ENCODE measurements around the gene RBMS1. TPM values are rescaled to one million over a fixed set of nuclear protein-coding genes. Genes with fewer than 3 reads are reported as not detected.

The RBMS1 gene
- total and polyA plus RNA-seq, 2 experiments from 2014 or later, result 55.5 to 94.8 TPM

DNA sequence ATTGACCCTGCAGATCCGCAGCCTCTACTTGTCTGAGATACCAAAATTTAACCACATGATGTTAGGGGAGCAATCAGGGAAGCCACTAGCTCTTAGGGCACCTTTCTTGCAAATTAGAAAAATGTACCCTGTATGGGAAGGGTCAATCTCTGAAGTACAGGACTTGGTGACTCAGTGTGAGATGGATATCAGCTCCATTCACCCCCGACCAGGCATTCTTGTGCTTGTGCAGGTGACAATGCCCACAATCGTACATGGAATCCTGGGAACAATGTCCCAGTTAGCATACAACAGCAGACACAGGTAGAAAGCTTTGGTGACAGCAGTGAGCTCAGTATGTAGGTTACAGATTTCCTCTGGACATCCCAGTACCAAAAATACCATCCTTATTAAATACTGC lies 155.9 kb downstream of the RBMS1 start (continued):
- TF ChIP-seq, protein P1, sequence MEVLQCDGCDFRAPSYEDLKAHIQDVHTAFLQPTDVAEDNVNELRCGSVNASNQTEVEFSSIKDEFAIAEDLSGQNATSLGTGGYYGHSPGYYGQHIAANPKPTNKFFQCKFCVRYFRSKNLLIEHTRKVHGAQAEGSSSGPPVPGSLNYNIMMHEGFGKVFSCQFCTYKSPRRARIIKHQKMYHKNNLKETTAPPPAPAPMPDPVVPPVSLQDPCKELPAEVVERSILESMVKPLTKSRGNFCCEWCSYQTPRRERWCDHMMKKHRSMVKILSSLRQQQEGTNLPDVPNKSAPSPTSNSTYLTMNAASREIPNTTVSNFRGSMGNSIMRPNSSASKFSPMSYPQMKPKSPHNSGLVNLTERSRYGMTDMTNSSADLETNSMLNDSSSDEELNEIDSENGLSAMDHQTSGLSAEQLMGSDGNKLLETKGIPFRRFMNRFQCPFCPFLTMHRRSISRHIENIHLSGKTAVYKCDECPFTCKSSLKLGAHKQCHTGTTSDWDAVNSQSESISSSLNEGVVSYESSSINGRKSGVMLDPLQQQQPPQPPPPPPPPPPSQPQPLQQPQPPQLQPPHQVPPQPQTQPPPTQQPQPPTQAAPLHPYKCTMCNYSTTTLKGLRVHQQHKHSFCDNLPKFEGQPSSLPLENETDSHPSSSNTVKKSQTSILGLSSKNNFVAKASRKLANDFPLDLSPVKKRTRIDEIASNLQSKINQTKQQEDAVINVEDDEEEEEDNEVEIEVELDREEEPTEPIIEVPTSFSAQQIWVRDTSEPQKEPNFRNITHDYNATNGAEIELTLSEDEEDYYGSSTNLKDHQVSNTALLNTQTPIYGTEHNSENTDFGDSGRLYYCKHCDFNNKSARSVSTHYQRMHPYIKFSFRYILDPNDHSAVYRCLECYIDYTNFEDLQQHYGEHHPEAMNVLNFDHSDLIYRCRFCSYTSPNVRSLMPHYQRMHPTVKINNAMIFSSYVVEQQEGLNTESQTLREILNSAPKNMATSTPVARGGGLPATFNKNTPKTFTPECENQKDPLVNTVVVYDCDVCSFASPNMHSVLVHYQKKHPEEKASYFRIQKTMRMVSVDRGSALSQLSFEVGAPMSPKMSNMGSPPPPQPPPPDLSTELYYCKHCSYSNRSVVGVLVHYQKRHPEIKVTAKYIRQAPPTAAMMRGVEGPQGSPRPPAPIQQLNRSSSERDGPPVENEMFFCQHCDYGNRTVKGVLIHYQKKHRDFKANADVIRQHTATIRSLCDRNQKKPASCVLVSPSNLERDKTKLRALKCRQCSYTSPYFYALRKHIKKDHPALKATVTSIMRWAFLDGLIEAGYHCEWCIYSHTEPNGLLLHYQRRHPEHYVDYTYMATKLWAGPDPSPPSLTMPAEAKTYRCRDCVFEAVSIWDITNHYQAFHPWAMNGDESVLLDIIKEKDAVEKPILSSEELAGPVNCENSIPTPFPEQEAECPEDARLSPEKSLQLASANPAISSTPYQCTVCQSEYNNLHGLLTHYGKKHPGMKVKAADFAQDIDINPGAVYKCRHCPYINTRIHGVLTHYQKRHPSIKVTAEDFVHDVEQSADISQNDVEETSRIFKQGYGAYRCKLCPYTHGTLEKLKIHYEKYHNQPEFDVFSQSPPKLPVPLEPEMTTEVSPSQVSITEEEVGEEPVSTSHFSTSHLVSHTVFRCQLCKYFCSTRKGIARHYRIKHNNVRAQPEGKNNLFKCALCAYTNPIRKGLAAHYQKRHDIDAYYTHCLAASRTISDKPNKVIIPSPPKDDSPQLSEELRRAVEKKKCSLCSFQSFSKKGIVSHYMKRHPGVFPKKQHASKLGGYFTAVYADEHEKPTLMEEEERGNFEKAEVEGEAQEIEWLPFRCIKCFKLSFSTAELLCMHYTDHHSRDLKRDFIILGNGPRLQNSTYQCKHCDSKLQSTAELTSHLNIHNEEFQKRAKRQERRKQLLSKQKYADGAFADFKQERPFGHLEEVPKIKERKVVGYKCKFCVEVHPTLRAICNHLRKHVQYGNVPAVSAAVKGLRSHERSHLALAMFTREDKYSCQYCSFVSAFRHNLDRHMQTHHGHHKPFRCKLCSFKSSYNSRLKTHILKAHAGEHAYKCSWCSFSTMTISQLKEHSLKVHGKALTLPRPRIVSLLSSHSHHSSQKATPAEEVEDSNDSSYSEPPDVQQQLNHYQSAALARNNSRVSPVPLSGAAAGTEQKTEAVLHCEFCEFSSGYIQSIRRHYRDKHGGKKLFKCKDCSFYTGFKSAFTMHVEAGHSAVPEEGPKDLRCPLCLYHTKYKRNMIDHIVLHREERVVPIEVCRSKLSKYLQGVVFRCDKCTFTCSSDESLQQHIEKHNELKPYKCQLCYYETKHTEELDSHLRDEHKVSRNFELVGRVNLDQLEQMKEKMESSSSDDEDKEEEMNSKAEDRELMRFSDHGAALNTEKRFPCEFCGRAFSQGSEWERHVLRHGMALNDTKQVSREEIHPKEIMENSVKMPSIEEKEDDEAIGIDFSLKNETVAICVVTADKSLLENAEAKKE (CRISPR knock-in tag; IDR thresholded peaks at IDR 0.05), result no peak
- TF ChIP-seq ZNF114 (CRISPR knock-in tag; IDR thresholded peaks at IDR 0.05) (no peak), ETS1 (IDR thresholded peaks at IDR 0.05) (no peak), ZNF331 (CRISPR knock-in tag; IDR thresholded peaks at IDR 0.05; ENCODE audit: low read depth) (no peak), STAT1 (IDR thresholded peaks at IDR 0.05; ENCODE audit: unreplicated experiment) (no peak), EZH2 (IDR thresholded peaks at IDR 0.05; ENCODE audit: low read depth, unreplicated experiment) (no peak), POLR2AphosphoS5 (IDR thresholded peaks at IDR 0.05; ENCODE audit: low read depth) (no peak), REST (IDR thresholded peaks at IDR 0.05; ENCODE audit: unreplicated experiment) (no peak)

All from GM23338 (cell line).